Effector memory CD4-positive, alpha-beta T cell (primary cell): ENCODE results near the gene KCNIP4.

Experiments
- DNase-seq, 3 donors: peaks; one replicate each; pipeline ENCODE4 v3.0.0-alpha.2; 2020
- H3K27ac ChIP-seq: 2 replicates; pipeline ENCODE4 v1.7.0; 2013; ENCODE audit warnings: mild to moderate bottlenecking, low read length, moderate library complexity; ENCODE audit not compliant: insufficient read depth, poor library complexity, severe bottlenecking
- H3K27me3 ChIP-seq: replicated peaks from 2 replicates; pipeline ENCODE4 v1.7.0; 2013; ENCODE audit warnings: mild to moderate bottlenecking, low read length; ENCODE audit not compliant: insufficient read depth, control insufficient read depth, poor library complexity, severe bottlenecking
- H3K36me3 ChIP-seq: 2 replicates; pipeline ENCODE4 v1.7.0; 2013; ENCODE audit warnings: mild to moderate bottlenecking, low read length, moderate library complexity; ENCODE audit not compliant: control insufficient read depth, insufficient read depth
- H3K4me1 ChIP-seq: 2 replicates; pipeline ENCODE4 v1.7.0; 2013; ENCODE audit warnings: low read length, mild to moderate bottlenecking; ENCODE audit not compliant: control insufficient read depth, insufficient read depth, poor library complexity, severe bottlenecking
- H3K4me3 ChIP-seq: 2 replicates; pipeline ENCODE4 v1.7.0; 2013; ENCODE audit warnings: low read length, low read depth, mild to moderate bottlenecking; ENCODE audit not compliant: insufficient read depth, poor library complexity, severe bottlenecking
- H3K9me3 ChIP-seq: 2 replicates; pipeline ENCODE4 v1.7.0; 2013; ENCODE audit warnings: mild to moderate bottlenecking, low read length, moderate library complexity; ENCODE audit not compliant: control insufficient read depth

KCNIP4 gene

GRCh38 chr4:21641696-21642095, 306.9 kb downstream of the KCNIP4 start:
- Histone ChIP-seq H3K27ac (no peak overlapping the region), H3K36me3 (no peaks in the 10 kb centered on the region), H3K9me3 (peaks cover 2% of the 10 kb centered on the region), H3K4me3 (no peak overlapping the region), H3K4me1 (no peaks in the 10 kb centered on the region), H3K27me3 (no peaks in the 10 kb centered on the region)
- no peak for DNase-seq

GRCh38 chr4:21638171-21638725, 310.3 kb downstream of the KCNIP4 start:
- peaks cover 2% of the 10 kb centered on the region for H3K9me3 ChIP-seq
- H3K27me3 ChIP-seq = no peaks in the 10 kb centered on the region
- H3K36me3 ChIP-seq = no peaks in the 10 kb centered on the region
- H3K4me3 ChIP-seq = no peak overlapping the region
- H3K27ac ChIP-seq = no peak overlapping the region
- DNase-seq = no peak
- H3K4me1 ChIP-seq = no peaks in the 10 kb centered on the region

GRCh38 chr4:21628916-21629610, 319.5 kb downstream of the KCNIP4 start:
- DNase-seq = no peak
- Histone ChIP-seq H3K27ac (no peak overlapping the region), H3K36me3 (no peaks in the 10 kb centered on the region), H3K4me1 (no peaks in the 10 kb centered on the region), H3K9me3 (no peaks in the 10 kb centered on the region), H3K4me3 (no peak overlapping the region), H3K27me3 (no peaks in the 10 kb centered on the region)

GRCh38 chr4:21628116-21628670, 320.4 kb downstream of the KCNIP4 start:
- no peaks in the 10 kb centered on the region for H3K27me3 ChIP-seq
- DNase-seq = no peak
- H3K4me1 ChIP-seq = no peaks in the 10 kb centered on the region
- no peak overlapping the region for H3K27ac ChIP-seq
- no peak overlapping the region for H3K4me3 ChIP-seq
- H3K36me3 ChIP-seq = no peaks in the 10 kb centered on the region
- H3K9me3 ChIP-seq = no peaks in the 10 kb centered on the region

- H3K27me3 ChIP-seq = no peaks in the 10 kb centered on the region
- no peaks in the 10 kb centered on the region for H3K4me1 ChIP-seq
- no peaks in the 10 kb centered on the region for H3K36me3 ChIP-seq
- no peak overlapping the region for H3K4me3 ChIP-seq
- no peak overlapping the region for H3K27ac ChIP-seq
- H3K9me3 ChIP-seq = no peaks in the 10 kb centered on the region
- DNase-seq = no peak
Observed at GRCh38 chr4:21625447-21625846, 323.1 kb downstream of the KCNIP4 start.

DNA sequence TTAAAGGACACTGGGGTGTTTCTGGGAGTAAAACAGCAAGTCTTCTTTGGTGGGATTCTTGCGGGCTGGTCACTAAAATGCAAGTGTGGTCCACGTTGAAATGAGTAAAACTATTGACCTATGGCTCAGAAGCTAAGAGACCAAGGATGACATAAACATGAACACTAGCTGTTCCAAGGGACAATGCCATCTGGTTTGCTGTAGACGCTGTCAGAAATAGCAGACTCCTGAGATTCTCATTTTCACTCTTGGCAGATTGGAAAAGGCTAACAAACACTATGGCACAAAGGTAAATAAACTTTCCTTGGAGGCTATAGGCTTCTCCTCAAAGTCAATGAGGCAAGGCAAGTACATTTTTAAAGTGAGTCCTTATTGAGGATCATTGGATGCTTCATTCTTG, 343.6 kb downstream of the KCNIP4 start:
- no peak overlapping the region for H3K4me3 ChIP-seq
- DNase-seq = no peak
- no peaks in the 10 kb centered on the region for H3K27me3 ChIP-seq
- H3K27ac ChIP-seq = no peak overlapping the region
- no peaks in the 10 kb centered on the region for H3K4me1 ChIP-seq
- H3K36me3 ChIP-seq = no peaks in the 10 kb centered on the region
- H3K9me3 ChIP-seq = no peaks in the 10 kb centered on the region

DNA sequence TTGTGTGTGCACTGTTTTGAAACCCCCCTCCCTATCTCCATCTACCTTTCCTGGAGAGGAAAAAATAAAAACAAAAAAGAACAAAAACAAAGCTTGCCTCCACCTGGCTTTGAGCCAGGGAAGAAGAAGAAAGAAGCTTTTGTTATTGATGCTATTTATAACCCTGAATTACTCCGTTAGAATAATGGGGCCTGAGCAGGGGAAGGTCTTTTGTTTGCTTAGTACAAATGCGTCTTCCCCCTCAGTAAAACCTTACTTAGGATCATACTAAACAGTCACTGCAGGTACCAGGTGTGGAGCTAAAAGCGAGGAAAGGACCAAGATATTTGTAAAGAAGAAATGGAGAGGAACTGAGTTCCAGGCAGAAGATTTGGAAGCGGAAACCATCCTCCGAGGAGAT, 352.1 kb downstream of the KCNIP4 start:
- H3K27me3 ChIP-seq = no peaks in the 10 kb centered on the region
- H3K4me3 ChIP-seq = no peak overlapping the region
- H3K27ac ChIP-seq = no peak overlapping the region
- no peak for DNase-seq
- H3K36me3 ChIP-seq = no peaks in the 10 kb centered on the region
- H3K4me1 ChIP-seq = no peaks in the 10 kb centered on the region
- no peaks in the 10 kb centered on the region for H3K9me3 ChIP-seq

DNA sequence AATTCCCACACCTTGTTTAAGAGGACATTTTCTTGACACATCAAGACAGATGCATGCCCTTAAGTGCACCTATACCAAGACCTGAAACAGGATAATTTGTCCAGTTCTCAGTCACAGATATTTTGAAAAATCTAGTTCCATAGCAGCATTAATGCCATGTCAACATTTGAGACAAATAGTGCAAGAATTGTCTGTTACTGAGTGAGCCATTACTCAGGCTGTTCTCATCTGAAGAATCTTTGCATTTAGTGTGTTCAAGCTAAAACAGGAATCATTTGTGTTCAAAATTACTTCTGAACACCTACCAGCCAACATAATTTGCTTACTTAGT, 354.9 kb downstream of the KCNIP4 start:
- H3K36me3 ChIP-seq = no peaks in the 10 kb centered on the region
- H3K9me3 ChIP-seq = no peaks in the 10 kb centered on the region
- H3K27ac ChIP-seq = no peak overlapping the region
- H3K27me3 ChIP-seq = no peaks in the 10 kb centered on the region
- no peaks in the 10 kb centered on the region for H3K4me1 ChIP-seq
- no peak for DNase-seq
- H3K4me3 ChIP-seq = no peak overlapping the region

DNA sequence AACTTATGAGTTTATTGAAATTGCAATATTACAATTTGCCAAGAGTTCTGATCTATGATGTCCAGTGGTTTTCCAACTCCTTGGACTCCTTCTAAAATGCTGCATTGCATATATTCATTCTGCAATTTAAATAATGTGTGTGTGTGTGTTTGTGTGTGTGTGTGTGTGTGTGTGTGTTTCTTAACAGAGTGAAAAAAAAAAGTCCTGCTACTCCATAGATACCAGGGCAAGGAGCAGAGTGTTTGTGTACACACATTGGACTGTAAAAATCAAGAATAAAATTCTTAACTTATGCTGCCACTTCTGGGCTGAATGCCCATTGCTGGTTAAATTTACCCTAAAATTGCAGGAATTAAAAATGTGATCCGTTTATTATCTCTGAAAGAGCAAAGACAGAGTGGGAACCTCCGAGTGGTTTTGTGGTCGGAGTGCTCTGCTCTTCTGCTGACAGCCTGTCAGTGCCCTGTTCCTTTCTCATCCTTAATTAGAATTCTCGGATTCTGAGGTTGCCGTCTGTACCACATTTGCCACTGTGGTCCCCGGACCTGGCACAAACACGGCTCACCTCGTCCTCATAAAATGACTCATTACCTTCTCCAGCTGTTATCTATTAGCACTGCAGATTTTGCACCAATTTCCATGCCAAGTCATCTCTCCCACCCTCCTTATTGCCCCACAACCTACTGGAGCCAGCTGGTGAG, 355.5 kb downstream of the KCNIP4 start:
- no peaks in the 10 kb centered on the region for H3K4me1 ChIP-seq
- H3K27me3 ChIP-seq = no peaks in the 10 kb centered on the region
- no peak for DNase-seq
- no peak overlapping the region for H3K4me3 ChIP-seq
- H3K27ac ChIP-seq = no peak overlapping the region
- H3K9me3 ChIP-seq = no peaks in the 10 kb centered on the region
- no peaks in the 10 kb centered on the region for H3K36me3 ChIP-seq

DNA sequence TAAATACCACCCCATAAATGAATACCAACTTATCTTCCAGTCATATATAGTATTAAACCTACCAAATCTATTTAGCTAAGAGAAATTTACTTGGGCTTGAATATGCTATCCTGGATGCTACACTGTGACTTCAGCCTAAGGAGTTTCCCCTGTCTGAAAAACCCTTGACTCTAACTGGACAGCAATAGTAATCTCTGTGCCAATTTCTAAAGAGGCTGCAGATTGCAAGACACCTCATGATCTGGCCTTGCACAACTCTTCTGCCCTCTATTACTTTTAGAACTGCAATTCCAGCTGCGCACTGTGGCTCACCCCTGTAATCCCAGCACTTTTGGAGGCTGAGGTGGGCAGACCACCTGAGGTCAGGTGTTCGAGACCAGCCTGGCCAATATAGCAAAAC, 371.5 kb downstream of the KCNIP4 start:
- Histone ChIP-seq H3K4me3 (no peak overlapping the region), H3K4me1 (no peaks in the 10 kb centered on the region), H3K27ac (no peak overlapping the region), H3K9me3 (no peaks in the 10 kb centered on the region), H3K36me3 (no peaks in the 10 kb centered on the region), H3K27me3 (no peaks in the 10 kb centered on the region)
- DNase-seq = no peak
